ENCODE measurements around the gene MX1. TPM values are rescaled to one million over a fixed set of nuclear protein-coding genes. Genes with fewer than 3 reads are reported as not detected.

The MX1 gene
- total RNA-seq, 1 donor from 2014 or later, result 42.4 TPM

DNA sequence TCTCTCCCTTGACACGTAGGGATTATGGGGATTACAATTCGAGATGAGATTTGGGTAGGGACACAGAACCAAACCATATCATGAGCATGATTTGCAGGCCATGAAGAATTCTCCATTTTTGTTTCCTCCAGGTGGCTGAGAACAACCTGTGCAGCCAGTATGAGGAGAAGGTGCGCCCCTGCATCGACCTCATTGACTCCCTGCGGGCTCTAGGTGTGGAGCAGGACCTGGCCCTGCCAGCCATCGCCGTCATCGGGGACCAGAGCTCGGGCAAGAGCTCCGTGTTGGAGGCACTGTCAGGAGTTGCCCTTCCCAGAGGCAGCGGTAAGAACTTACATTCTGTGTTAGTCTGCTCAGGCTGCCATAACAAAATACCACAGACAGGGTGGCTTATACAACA lies 9.7 kb downstream of the MX1 start:
- no peak for DNase-seq (ENCODE audit: low spot score in 2 of 2, unreplicated experiment in 2 of 2)
- no peaks in the 10 kb centered on the region for H3K27me3 Mint-ChIP-seq (ENCODE audit: low read depth)
- H3K36me3 Mint-ChIP-seq, result peaks cover 52% of the 10 kb centered on the region
- TF ChIP-seq, protein P1, sequence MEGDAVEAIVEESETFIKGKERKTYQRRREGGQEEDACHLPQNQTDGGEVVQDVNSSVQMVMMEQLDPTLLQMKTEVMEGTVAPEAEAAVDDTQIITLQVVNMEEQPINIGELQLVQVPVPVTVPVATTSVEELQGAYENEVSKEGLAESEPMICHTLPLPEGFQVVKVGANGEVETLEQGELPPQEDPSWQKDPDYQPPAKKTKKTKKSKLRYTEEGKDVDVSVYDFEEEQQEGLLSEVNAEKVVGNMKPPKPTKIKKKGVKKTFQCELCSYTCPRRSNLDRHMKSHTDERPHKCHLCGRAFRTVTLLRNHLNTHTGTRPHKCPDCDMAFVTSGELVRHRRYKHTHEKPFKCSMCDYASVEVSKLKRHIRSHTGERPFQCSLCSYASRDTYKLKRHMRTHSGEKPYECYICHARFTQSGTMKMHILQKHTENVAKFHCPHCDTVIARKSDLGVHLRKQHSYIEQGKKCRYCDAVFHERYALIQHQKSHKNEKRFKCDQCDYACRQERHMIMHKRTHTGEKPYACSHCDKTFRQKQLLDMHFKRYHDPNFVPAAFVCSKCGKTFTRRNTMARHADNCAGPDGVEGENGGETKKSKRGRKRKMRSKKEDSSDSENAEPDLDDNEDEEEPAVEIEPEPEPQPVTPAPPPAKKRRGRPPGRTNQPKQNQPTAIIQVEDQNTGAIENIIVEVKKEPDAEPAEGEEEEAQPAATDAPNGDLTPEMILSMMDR (IDR thresholded peaks at IDR 0.05; ENCODE audit: unreplicated experiment), result no peak
- no peak overlapping the region for H3K4me3 Mint-ChIP-seq
- peaks cover 23% of the 10 kb centered on the region for H3K9me3 Mint-ChIP-seq
- H3K4me1 Mint-ChIP-seq, result no peaks in the 10 kb centered on the region
- H3K27ac Mint-ChIP-seq, result no peak overlapping the region

DNA sequence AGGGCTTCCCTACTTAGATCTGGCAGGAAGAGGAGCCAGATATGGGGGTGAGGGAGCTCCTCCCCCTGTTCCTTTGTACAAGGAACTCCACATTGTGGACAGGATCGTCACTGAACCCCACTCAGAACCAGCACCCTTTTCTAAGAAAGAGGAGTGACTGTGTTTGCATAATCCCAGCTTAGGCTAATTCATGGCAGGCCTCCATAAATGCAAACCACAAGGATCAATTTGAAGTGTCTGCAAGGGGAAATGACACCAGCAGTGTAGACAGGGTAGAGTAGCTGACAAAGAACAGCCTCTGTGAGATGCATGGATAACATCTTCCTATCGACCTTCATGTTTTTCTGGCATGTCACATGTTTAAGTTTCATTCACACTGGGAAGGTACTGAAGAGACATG lies 11.7 kb downstream of the MX1 start:
- no peak overlapping the region for H3K27ac Mint-ChIP-seq
- H3K36me3 Mint-ChIP-seq, result peaks cover 46% of the 10 kb centered on the region
- no peaks in the 10 kb centered on the region for H3K4me1 Mint-ChIP-seq
- H3K4me3 Mint-ChIP-seq, result no peak overlapping the region
- peaks cover 23% of the 10 kb centered on the region for H3K9me3 Mint-ChIP-seq
- DNase-seq (ENCODE audit: low spot score in 2 of 2, unreplicated experiment in 2 of 2), result no peak
- TF ChIP-seq, protein P1 (IDR thresholded peaks at IDR 0.05; ENCODE audit: unreplicated experiment), result no peak
- H3K27me3 Mint-ChIP-seq (ENCODE audit: low read depth), result no peaks in the 10 kb centered on the region

- Mint-ChIP-seq H3K27me3 (ENCODE audit: low read depth) (no peaks in the 10 kb centered on the region), H3K9me3 (peaks cover 18% of the 10 kb centered on the region), H3K27ac (no peak overlapping the region), H3K4me1 (no peaks in the 10 kb centered on the region), H3K36me3 (peaks cover 39% of the 10 kb centered on the region), H3K4me3 (no peak overlapping the region)
- TF ChIP-seq, protein P1 (IDR thresholded peaks at IDR 0.05; ENCODE audit: unreplicated experiment), result no peak
- no peak for DNase-seq (ENCODE audit: low spot score in 2 of 2, unreplicated experiment in 2 of 2)
Observed at GRCh38 chr21:41438425-41439113, 12.5 kb downstream of the MX1 start.

GRCh38 chr21:41439248-41439647 lies 13.2 kb downstream of the MX1 start:
- H3K27ac Mint-ChIP-seq, result no peak overlapping the region
- no peak overlapping the region for H3K4me3 Mint-ChIP-seq
- no peak for DNase-seq (ENCODE audit: low spot score in 2 of 2, unreplicated experiment in 2 of 2)
- H3K9me3 Mint-ChIP-seq, result peaks cover 17% of the 10 kb centered on the region
- TF ChIP-seq, protein P1 (IDR thresholded peaks at IDR 0.05; ENCODE audit: unreplicated experiment), result no peak
- no peaks in the 10 kb centered on the region for H3K4me1 Mint-ChIP-seq
- peaks cover 35% of the 10 kb centered on the region for H3K36me3 Mint-ChIP-seq
- H3K27me3 Mint-ChIP-seq (ENCODE audit: low read depth), result no peaks in the 10 kb centered on the region

DNA sequence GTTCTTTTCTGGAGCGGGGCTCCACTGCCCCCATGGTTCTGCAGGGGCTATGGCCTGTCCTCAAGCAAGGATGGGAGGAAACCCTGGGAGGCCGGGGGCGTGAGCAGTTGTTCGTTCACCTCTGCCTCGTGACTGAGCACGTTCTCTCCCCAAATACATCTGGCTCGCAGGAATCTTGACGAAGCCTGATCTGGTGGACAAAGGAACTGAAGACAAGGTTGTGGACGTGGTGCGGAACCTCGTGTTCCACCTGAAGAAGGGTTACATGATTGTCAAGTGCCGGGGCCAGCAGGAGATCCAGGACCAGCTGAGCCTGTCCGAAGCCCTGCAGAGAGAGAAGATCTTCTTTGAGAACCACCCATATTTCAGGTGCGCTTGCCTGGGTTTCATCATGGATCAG lies 15.5 kb downstream of the MX1 start:
- Mint-ChIP-seq H3K4me1 (no peaks in the 10 kb centered on the region), H3K36me3 (peaks cover 15% of the 10 kb centered on the region), H3K4me3 (no peak overlapping the region), H3K27me3 (ENCODE audit: low read depth) (no peaks in the 10 kb centered on the region), H3K27ac (no peak overlapping the region), H3K9me3 (no peaks in the 10 kb centered on the region)
- DNase-seq (ENCODE audit: low spot score in 2 of 2, unreplicated experiment in 2 of 2), result no peak
- TF ChIP-seq, protein P1 (IDR thresholded peaks at IDR 0.05; ENCODE audit: unreplicated experiment), result no peak

All from mesothelial cell of epicardium (in vitro differentiated cells).